Bladder microvascular endothelial cell (primary cell): ENCODE measurements around the gene HEATR1. TPM values are rescaled to one million over a fixed set of nuclear protein-coding genes. Genes with fewer than 3 reads are reported as not detected.

Experiments
- total RNA-seq: library from RNA; depleted of rRNA; stranded (reverse); fragments of >200 nt; gene quantifications from 2 replicates; pipeline ENCODE4 v1.2.3, GENCODE V29; 2014

HEATR1 gene
- total RNA-seq: 15.4 and 40.3 TPM in 2 replicates

GRCh38 chr1:236603991-236604904 is at the start of gene HEATR1:
HEATR1 (minus strand) TSS chr1:236604516; CDS start chr1:236604095, 421 bp downstream.

GRCh38 chr1:236523704-236524141 is 80.6 kb downstream of the HEATR1 start, which contains the start of gene LGALS8:
LGALS8 (plus strand) TSS chr1:236523982; CDS start chr1:236526071, 2,089 bp downstream.

Other genes starting within 250 kb of the HEATR1 start
- gene EDARADD, start 210.2 kb downstream of the HEATR1 start, total RNA-seq: not detected in 2 replicates
- gene LGALS8, start 80.5 kb downstream of the HEATR1 start, total RNA-seq: 53.9 and 139 TPM in 2 replicates
- 0.06 TPM in 1 of 2 replicates, not detected in the other for gene ACTN2, start 82.0 kb upstream of the HEATR1 start, total RNA-seq
- gene MTR, start 190.8 kb upstream of the HEATR1 start, total RNA-seq: 19.6 and 40.5 TPM in 2 replicates